HFFc6 (cell line): ENCODE data around the gene EPHB6. TPM values are rescaled to one million over a fixed set of nuclear protein-coding genes. Genes with fewer than 3 reads are reported as not detected.

Experiments
- DNase-seq: peaks from one replicate; pipeline ENCODE4 v3.0.0-alpha.2; 2018
- H3K27ac Mint-ChIP-seq: 2 replicates; pipeline ENCODE4 v1.8.0; 2020; ENCODE audit warnings: mild to moderate bottlenecking, mixed read lengths
- H3K27me3 Mint-ChIP-seq: 2 replicates; pipeline ENCODE4 v1.8.0; 2021; ENCODE audit warnings: mild to moderate bottlenecking, moderate library complexity, mixed read lengths; ENCODE audit not compliant: insufficient read depth
- H3K36me3 Mint-ChIP-seq: 2 replicates; pipeline ENCODE4 v1.8.0; 2021; ENCODE audit warnings: low read depth, mixed read lengths
- H3K4me1 Mint-ChIP-seq: 2 replicates; pipeline ENCODE4 v1.8.0; 2020; ENCODE audit warnings: low read depth, mixed read lengths
- H3K4me3 Mint-ChIP-seq: 2 replicates; pipeline ENCODE4 v1.8.0; 2020; ENCODE audit warnings: mild to moderate bottlenecking, moderate library complexity, mixed read lengths
- H3K9me3 Mint-ChIP-seq: 2 replicates; pipeline ENCODE4 v1.8.0; 2020; ENCODE audit warnings: mild to moderate bottlenecking, mixed read lengths
- CTCF ChIP-seq: fragments of 200-600 bp; sonication (generic); IDR thresholded peaks from 2 replicates; pipeline ENCODE4 v1.5.0; 2021; ENCODE audit warnings: antibody characterized with exemption, mild to moderate bottlenecking
- total RNA-seq, 6 experiments: library from RNA; stranded (reverse); fragmentation: NEBNext Ultra II Directional; extraction: Animal tissue kit (Norgen Biotek cat#: 25700); gene quantifications; 2 replicates in 1 of 6; 3 replicates in 5 of 6; pipeline ENCODE4 v1.2.3, GENCODE V29; 2021

EPHB6 gene
- total RNA-seq, 6 experiments from 2014 or later: 0.26 to 0.69 (median 0.33) TPM

- no peaks in the 10 kb centered on the region for H3K36me3 Mint-ChIP-seq
- H3K4me3 Mint-ChIP-seq: no peak overlapping the region
- H3K27me3 Mint-ChIP-seq: peaks cover 19% of the 10 kb centered on the region
- DNase-seq: no peak
- TF ChIP-seq CTCF: no peak
- H3K27ac Mint-ChIP-seq: no peak overlapping the region
- H3K4me1 Mint-ChIP-seq: peaks cover 16% of the 10 kb centered on the region
- H3K9me3 Mint-ChIP-seq: no peaks in the 10 kb centered on the region
These were observed 2.7 kb downstream of the EPHB6 start for GRCh38 chr7:142857625-142858024.

- Mint-ChIP-seq H3K9me3 (no peaks in the 10 kb centered on the region), H3K36me3 (no peaks in the 10 kb centered on the region), H3K27me3 (peaks cover 18% of the 10 kb centered on the region), H3K4me1 (peaks cover 6% of the 10 kb centered on the region; the same call in 1 of the 2 replicates), H3K27ac (no peak overlapping the region), H3K4me3 (no peak overlapping the region)
- DNase-seq: no peak
- no peak for TF ChIP-seq CTCF
These were observed 4.5 kb downstream of the EPHB6 start for GRCh38 chr7:142859411-142859810.

- no peak for TF ChIP-seq CTCF
- Mint-ChIP-seq H3K36me3 (no peaks in the 10 kb centered on the region), H3K4me3 (no peak overlapping the region), H3K27me3 (peaks cover 20% of the 10 kb centered on the region), H3K9me3 (no peaks in the 10 kb centered on the region), H3K27ac (no peak overlapping the region), H3K4me1 (peaks cover 6% of the 10 kb centered on the region; the same call in 1 of the 2 replicates)
- peak; percentile 57 for DNase-seq
These were observed 5.0 kb downstream of the EPHB6 start for GRCh38 chr7:142859829-142860228.

GRCh38 chr7:142860968-142861367, 6.1 kb downstream of the EPHB6 start:
- Mint-ChIP-seq H3K4me3 (no peak overlapping the region), H3K36me3 (no peaks in the 10 kb centered on the region), H3K4me1 (peaks cover 6% of the 10 kb centered on the region; the same call in 1 of the 2 replicates), H3K27ac (no peak overlapping the region), H3K27me3 (peaks cover 21% of the 10 kb centered on the region), H3K9me3 (no peaks in the 10 kb centered on the region)
- no peak for DNase-seq
- TF ChIP-seq CTCF: no peak

- Mint-ChIP-seq H3K27ac (no peak overlapping the region), H3K4me3 (no peak overlapping the region), H3K36me3 (no peaks in the 10 kb centered on the region), H3K27me3 (peaks cover 18% of the 10 kb centered on the region), H3K9me3 (no peaks in the 10 kb centered on the region), H3K4me1 (peaks cover 6% of the 10 kb centered on the region; the same call in 1 of the 2 replicates)
- TF ChIP-seq CTCF: no peak
- DNase-seq: no peak
These were observed 7.5 kb downstream of the EPHB6 start for GRCh38 chr7:142862351-142862750.
